WTC11 (cell line): ENCODE data around the gene TCF7. TPM values are rescaled to one million over a fixed set of nuclear protein-coding genes. Genes with fewer than 3 reads are reported as not detected.

Experiments
- ATAC-seq: fragments of 200-7000 bp; cut with Tn5 transposase; 2 replicates; pipeline ENCODE4 v1.10.0; 2021; ENCODE audit warnings: mild to moderate bottlenecking, moderate library complexity
- CTCF ChIA-PET: fragments of 300-600 bp; sonication (Branson Sonifier 250); formaldehyde crosslinking; loops from one replicate; lab custom pipeline; 2021; ENCODE audit warnings: antibody characterized with exemption; lab: Charles Lee
- POLR2A ChIA-PET: fragments of 350-600 bp; sonication (Branson Sonifier 250); formaldehyde crosslinking; loops from one replicate; lab custom pipeline; 2021; ENCODE audit warnings: antibody characterized with exemption; lab: Charles Lee
- DNase-seq: peaks from one replicate; pipeline ENCODE4 v3.0.0; 2021; ENCODE audit warnings: low spot score
- H3K27ac Mint-ChIP-seq: 2 replicates; pipeline ENCODE4 v1.8.0; 2021; ENCODE audit warnings: mixed read lengths
- H3K27me3 Mint-ChIP-seq: 2 replicates; pipeline ENCODE4 v1.8.0; 2021; ENCODE audit warnings: low read depth, mild to moderate bottlenecking, moderate library complexity, mixed read lengths
- H3K36me3 Mint-ChIP-seq: 2 replicates; pipeline ENCODE4 v1.8.0; 2021; ENCODE audit warnings: mixed read lengths
- H3K4me1 Mint-ChIP-seq: 2 replicates; pipeline ENCODE4 v1.8.0; 2022; ENCODE audit warnings: mixed read lengths
- H3K4me3 Mint-ChIP-seq: 2 replicates; pipeline ENCODE4 v1.8.0; 2021; ENCODE audit warnings: mild to moderate bottlenecking, moderate library complexity, mixed read lengths
- H3K9me3 Mint-ChIP-seq: 2 replicates; pipeline ENCODE4 v1.8.0; 2021; ENCODE audit warnings: mixed read lengths
- CREM ChIP-seq: sonication (generic); formaldehyde crosslinking; IDR thresholded peaks from 2 replicates; pipeline ENCODE4 v1.8.1; 2022; ENCODE audit warnings: mild to moderate bottlenecking, missing genetic modification reagents, moderate library complexity
- E2F1 ChIP-seq: sonication (generic); formaldehyde crosslinking; IDR thresholded peaks from 2 replicates; pipeline ENCODE4 v1.8.0; 2022; ENCODE audit warnings: mild to moderate bottlenecking, missing genetic modification reagents
- FOXJ3 ChIP-seq: sonication (generic); formaldehyde crosslinking; IDR thresholded peaks from 2 replicates; pipeline ENCODE4 v1.9.0; 2021; ENCODE audit warnings: missing genetic modification reagents, mild to moderate bottlenecking, borderline replicate concordance
- FOXK1 ChIP-seq: sonication (generic); formaldehyde crosslinking; IDR thresholded peaks from 2 replicates; pipeline ENCODE4 v1.8.0; 2022; ENCODE audit warnings: mild to moderate bottlenecking, moderate library complexity, missing genetic modification reagents
- HMGXB4 ChIP-seq: sonication (generic); formaldehyde crosslinking; IDR thresholded peaks from 2 replicates; pipeline ENCODE4 v1.8.1; 2023; ENCODE audit warnings: mild to moderate bottlenecking, moderate library complexity, missing genetic modification reagents
- PRRX2 ChIP-seq: fragments of 250-450 bp; sonication (Bioruptor Pico); IDR thresholded peaks from 2 replicates; pipeline ENCODE4 v1.8.0; 2021; ENCODE audit warnings: mild to moderate bottlenecking
- TCF7 ChIP-seq: sonication (generic); formaldehyde crosslinking; IDR thresholded peaks from 2 replicates; pipeline ENCODE4 v1.8.0; 2022; ENCODE audit warnings: mild to moderate bottlenecking, low read depth, missing genetic modification reagents, moderate library complexity
- USF2 ChIP-seq: sonication (generic); formaldehyde crosslinking; IDR thresholded peaks from 2 replicates; pipeline ENCODE4 v1.8.1; 2023; ENCODE audit warnings: mild to moderate bottlenecking, missing genetic modification reagents, moderate library complexity
- ZBTB21 ChIP-seq: sonication (generic); formaldehyde crosslinking; IDR thresholded peaks from 2 replicates; pipeline ENCODE4 v1.8.1; 2023; ENCODE audit warnings: mild to moderate bottlenecking, missing genetic modification reagents, borderline replicate concordance
- ZNF121 ChIP-seq: sonication (generic); formaldehyde crosslinking; IDR thresholded peaks from 2 replicates; pipeline ENCODE4 v1.8.0; 2023; ENCODE audit warnings: missing genetic modification reagents
- ZNF425 ChIP-seq: fragments of 250-450 bp; sonication (Bioruptor Pico); conservative IDR thresholded peaks from 2 replicates; pipeline ENCODE4 v1.9.0; 2021; ENCODE audit warnings: mild to moderate bottlenecking
- ZNF512 ChIP-seq: sonication (generic); formaldehyde crosslinking; IDR thresholded peaks from 2 replicates; pipeline ENCODE4 v1.8.1; 2022; ENCODE audit warnings: missing genetic modification reagents, borderline replicate concordance
- ZNF532 ChIP-seq: fragments of 250-450 bp; sonication (Bioruptor Pico); IDR thresholded peaks from 2 replicates; pipeline ENCODE4 v1.9.0; 2021; ENCODE audit warnings: mild to moderate bottlenecking, borderline replicate concordance
- ZNF671 ChIP-seq: fragments of 250-450 bp; sonication (Bioruptor Pico); IDR thresholded peaks from 2 replicates; pipeline ENCODE4 v1.8.0; 2021; ENCODE audit warnings: mild to moderate bottlenecking
- ZSCAN18 ChIP-seq: fragments of 250-450 bp; sonication (Bioruptor Pico); IDR thresholded peaks from 2 replicates; pipeline ENCODE4 v2.1.2; 2022; ENCODE audit warnings: mild to moderate bottlenecking, moderate library complexity
- total RNA-seq: library from RNA; stranded (reverse); gene quantifications from 3 replicates; pipeline ENCODE4 v1.2.3, GENCODE V29; 2021
- TF ChIP-seq, protein P1 (sequence below): sonication (generic); formaldehyde crosslinking; IDR thresholded peaks from 2 replicates; pipeline ENCODE4 v1.8.1; 2023; ENCODE audit warnings: mild to moderate bottlenecking, missing genetic modification reagents
- TF ChIP-seq, protein P2 (sequence below): sonication (generic); formaldehyde crosslinking; IDR thresholded peaks from 2 replicates; pipeline ENCODE4 v1.8.0; 2022; ENCODE audit warnings: mild to moderate bottlenecking, missing genetic modification reagents

The TCF7 gene
- total RNA-seq, 1 experiment from 2014 or later, result 11.3 TPM

DNA sequence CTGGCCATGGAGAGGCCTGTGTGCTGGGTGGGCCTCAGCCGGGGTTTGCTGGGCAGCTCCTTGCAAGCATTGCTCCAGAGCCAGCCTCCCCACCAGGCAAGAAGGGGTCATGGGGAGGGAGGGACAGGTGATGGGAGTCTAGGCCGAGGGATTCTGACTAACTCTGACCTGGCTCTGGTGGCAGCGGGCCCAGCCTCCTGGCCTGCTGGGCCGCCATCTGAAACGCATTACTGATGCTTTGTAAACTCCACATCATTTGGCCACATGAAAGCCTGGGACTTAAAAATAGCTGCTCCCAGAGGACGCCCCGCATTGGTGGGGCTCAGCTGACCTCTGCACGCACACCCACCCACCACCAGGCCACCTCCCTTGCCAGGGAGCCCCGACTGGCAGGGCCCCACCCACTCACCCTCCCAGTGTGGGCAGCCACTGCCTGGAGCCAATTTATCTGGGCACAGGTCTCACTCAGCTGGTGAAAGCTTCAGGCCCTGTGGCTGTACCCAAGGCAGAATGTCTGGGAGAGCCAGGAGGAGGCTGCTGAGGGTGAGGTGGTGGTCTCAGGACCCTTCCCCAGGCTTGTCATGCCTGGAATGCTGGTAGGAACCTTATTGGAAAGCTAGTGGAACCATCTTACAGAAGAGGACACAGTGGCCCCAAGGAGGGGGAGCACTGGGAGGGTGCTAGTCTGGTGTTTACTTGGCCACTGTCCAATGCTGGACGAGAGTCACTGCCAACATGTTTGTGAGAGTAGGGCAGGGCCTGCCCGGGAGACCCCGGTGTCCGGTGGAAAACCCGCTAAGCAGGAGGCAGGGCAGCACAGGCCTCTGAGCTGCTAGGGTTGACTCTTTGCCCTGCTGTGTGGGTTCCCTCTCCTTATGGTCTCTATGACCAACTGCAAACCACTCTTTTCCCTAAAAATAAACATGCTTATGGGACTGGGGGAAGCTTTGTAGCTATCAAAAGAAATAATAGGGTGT is 10.8 kb downstream of the TCF7 start:
- no peaks in the 10 kb centered on the region for H3K27me3 Mint-ChIP-seq
- no peak overlapping the region for H3K27ac Mint-ChIP-seq
- CTCF ChIA-PET, result interaction anchor here (1.0 to 2.6 kb wide), 6 partner anchors 13 to 129 kb away, joined by 3 to 12 read pairs (median 6); no protein-coding TSS in a partner anchor
- 0 out of 2 replicates have a peak, but pooled peaks cover 3% of the 10 kb centered on the region for H3K36me3 Mint-ChIP-seq
- no peaks in the 10 kb centered on the region for H3K4me1 Mint-ChIP-seq
- no peak for DNase-seq
- no peak overlapping the region for H3K4me3 Mint-ChIP-seq
- H3K9me3 Mint-ChIP-seq, result no peaks in the 10 kb centered on the region
- no peak for ATAC-seq
- POLR2A ChIA-PET, result no interaction called here
- TF ChIP-seq ZNF425 (CRISPR knock-in tag) (no peak), HMGXB4 (no peak), FOXJ3 (CRISPR knock-in tag) (no peak), CREM (CRISPR knock-in tag) (no peak), ZSCAN18 (no peak), ZNF121 (CRISPR knock-in tag) (no peak), FOXK1 (CRISPR knock-in tag) (no peak), ZBTB21 (CRISPR knock-in tag) (no peak), TCF7 (CRISPR knock-in tag) (no peak), ZNF671 (CRISPR knock-in tag) (no peak), E2F1 (no peak), ZNF532 (CRISPR knock-in tag) (no peak), PRRX2 (no peak), USF2 (CRISPR knock-in tag) (no peak), ZNF512 (CRISPR knock-in tag) (no peak)
- TF ChIP-seq, protein P1, sequence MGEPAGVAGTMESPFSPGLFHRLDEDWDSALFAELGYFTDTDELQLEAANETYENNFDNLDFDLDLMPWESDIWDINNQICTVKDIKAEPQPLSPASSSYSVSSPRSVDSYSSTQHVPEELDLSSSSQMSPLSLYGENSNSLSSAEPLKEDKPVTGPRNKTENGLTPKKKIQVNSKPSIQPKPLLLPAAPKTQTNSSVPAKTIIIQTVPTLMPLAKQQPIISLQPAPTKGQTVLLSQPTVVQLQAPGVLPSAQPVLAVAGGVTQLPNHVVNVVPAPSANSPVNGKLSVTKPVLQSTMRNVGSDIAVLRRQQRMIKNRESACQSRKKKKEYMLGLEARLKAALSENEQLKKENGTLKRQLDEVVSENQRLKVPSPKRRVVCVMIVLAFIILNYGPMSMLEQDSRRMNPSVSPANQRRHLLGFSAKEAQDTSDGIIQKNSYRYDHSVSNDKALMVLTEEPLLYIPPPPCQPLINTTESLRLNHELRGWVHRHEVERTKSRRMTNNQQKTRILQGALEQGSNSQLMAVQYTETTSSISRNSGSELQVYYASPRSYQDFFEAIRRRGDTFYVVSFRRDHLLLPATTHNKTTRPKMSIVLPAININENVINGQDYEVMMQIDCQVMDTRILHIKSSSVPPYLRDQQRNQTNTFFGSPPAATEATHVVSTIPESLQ (CRISPR knock-in tag), result no peak
- TF ChIP-seq, protein P2, sequence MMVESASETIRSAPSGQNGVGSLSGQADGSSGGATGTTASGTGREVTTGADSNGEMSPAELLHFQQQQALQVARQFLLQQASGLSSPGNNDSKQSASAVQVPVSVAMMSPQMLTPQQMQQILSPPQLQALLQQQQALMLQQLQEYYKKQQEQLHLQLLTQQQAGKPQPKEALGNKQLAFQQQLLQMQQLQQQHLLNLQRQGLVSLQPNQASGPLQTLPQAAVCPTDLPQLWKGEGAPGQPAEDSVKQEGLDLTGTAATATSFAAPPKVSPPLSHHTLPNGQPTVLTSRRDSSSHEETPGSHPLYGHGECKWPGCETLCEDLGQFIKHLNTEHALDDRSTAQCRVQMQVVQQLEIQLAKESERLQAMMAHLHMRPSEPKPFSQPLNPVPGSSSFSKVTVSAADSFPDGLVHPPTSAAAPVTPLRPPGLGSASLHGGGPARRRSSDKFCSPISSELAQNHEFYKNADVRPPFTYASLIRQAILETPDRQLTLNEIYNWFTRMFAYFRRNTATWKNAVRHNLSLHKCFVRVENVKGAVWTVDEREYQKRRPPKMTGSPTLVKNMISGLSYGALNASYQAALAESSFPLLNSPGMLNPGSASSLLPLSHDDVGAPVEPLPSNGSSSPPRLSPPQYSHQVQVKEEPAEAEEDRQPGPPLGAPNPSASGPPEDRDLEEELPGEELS (CRISPR knock-in tag), result no peak
